OCI-LY1 (cell line): ENCODE results near the gene RAD23B.

Experiments used
- CTCF ChIP-seq: fragments of 200-600 bp; sonication (generic), shearing (Covaris generic); IDR thresholded peaks from 2 replicates; pipeline ENCODE4 v1.5.1; 2017; ENCODE audit warnings: mild to moderate bottlenecking, antibody characterized with exemption, low read length, moderate library complexity, mixed read lengths
- EZH2 ChIP-seq: fragments of 200-600 bp; sonication (generic), shearing (Covaris generic); IDR thresholded peaks from 2 replicates; pipeline ENCODE4 v1.8.0; 2017; ENCODE audit warnings: borderline replicate concordance, mixed run types, mild to moderate bottlenecking, antibody characterized with exemption, low read length, moderate library complexity, mixed read lengths

GRCh38 chr9:107260437-107261081 is 22.5 kb upstream of the RAD23B start:
- TF ChIP-seq CTCF (no peak), EZH2 (no peak)
